HFF-Myc (cell line): ENCODE data around the gene TMEM116.

Experiments
- DNase-seq: peaks from one replicate; pipeline ENCODE4 v3.0.0-alpha.2; 2011; ENCODE audit warnings: low read depth; ENCODE audit errors: extremely low read depth
- H3K4me3 ChIP-seq: replicated peaks from 2 replicates; pipeline ENCODE4 v1.5.1; 2011; ENCODE audit warnings: low read depth, mild to moderate bottlenecking, control low read depth, low read length
- TF ChIP-seq, protein P1 (sequence below): IDR thresholded peaks from 2 replicates; pipeline ENCODE4 v1.5.1; 2012; ENCODE audit warnings: mild to moderate bottlenecking, low read depth, low read length, control low read depth; ENCODE audit errors: missing control alignments

TMEM116 gene

GRCh38 chr12:112031472-112031871 lies 18.5 kb upstream of the TMEM116 start:
- H3K4me3 ChIP-seq = no peak overlapping the region
- no peak for DNase-seq
- TF ChIP-seq, protein P1, sequence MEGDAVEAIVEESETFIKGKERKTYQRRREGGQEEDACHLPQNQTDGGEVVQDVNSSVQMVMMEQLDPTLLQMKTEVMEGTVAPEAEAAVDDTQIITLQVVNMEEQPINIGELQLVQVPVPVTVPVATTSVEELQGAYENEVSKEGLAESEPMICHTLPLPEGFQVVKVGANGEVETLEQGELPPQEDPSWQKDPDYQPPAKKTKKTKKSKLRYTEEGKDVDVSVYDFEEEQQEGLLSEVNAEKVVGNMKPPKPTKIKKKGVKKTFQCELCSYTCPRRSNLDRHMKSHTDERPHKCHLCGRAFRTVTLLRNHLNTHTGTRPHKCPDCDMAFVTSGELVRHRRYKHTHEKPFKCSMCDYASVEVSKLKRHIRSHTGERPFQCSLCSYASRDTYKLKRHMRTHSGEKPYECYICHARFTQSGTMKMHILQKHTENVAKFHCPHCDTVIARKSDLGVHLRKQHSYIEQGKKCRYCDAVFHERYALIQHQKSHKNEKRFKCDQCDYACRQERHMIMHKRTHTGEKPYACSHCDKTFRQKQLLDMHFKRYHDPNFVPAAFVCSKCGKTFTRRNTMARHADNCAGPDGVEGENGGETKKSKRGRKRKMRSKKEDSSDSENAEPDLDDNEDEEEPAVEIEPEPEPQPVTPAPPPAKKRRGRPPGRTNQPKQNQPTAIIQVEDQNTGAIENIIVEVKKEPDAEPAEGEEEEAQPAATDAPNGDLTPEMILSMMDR = no peak

DNA sequence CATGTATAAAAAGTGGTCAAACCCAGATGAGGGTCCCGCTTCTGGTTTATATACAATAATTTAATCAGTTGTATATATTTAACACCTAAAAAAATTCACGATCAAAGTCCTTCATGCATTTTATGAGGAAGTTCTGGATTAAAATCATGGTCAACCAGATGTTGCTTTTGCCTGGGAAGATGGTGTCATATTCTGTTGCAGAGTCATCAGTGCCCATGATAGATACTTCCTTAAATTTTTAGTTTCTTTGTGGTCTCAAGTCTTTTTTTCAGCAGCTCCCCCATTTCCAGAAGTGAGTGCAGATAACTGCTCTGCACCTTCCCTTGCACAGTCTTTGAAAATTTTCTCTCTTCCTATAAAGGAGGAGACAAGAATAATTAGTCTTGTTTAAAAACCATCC lies 16.3 kb upstream of the TMEM116 start:
- H3K4me3 ChIP-seq = no peak overlapping the region
- no peak for DNase-seq
- TF ChIP-seq, protein P1 = no peak

- DNase-seq = no peak
- H3K4me3 ChIP-seq = no peak overlapping the region
- TF ChIP-seq, protein P1 = no peak
These were observed 12.9 kb upstream of the TMEM116 start for GRCh38 chr12:112025808-112026375.

DNA sequence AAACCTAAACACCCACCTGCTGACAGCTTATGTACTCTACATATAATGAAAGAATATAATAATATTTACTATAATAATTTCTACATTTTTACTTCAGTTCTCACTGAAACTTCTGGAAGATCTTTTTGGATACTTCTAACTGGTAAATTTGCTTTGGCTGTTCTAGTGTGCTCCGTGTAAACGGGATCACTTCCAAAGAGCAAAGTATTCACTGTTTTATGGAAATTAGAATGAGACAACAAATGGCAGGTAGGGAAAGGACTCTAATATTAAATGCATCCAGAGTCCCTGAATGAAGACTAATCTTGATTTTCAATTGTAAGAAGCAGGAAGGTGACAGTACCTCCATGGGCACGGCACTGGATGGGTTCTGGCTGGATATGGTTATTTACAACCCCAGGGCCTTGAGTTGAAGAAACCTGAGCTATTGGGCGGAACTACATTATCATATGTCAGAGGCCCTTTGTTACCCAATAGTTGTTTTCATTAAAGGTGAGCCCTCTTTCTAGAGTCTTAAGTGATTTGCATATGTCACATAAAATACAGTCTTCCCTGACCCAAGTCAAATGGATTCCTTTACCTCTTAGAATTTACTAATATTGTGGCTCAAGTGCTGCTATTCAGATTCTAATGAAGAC lies 10.9 kb upstream of the TMEM116 start:
- DNase-seq = no peak
- no peak overlapping the region for H3K4me3 ChIP-seq
- TF ChIP-seq, protein P1 = no peak

- no peak for DNase-seq
- no peak overlapping the region for H3K4me3 ChIP-seq
- TF ChIP-seq, protein P1 = no peak
These were observed 9.5 kb upstream of the TMEM116 start for GRCh38 chr12:112022241-112023016.

DNA sequence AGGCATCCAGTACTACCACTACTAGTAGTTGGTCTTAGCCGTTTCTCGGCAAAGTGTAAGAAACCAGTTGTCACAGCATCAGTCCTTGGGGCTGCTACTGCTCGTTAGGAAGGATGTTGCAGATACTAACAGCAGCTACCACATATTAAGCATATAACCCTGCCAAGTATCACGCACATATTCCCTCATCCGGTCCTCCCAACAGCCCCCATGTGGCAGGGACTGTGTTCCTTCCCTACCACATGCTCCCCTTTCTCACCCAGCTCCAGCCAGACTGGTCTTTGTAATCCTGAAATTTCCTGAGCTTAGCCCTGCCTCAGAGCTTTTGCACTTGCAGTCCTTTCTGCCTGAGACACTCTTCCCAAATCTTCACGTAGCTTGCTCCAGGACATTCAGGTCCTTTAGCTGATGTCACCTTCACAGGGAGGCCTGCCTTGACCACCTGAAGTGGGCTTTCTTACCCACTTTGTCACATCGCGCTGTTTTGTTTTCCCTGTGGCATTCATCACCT lies 8.0 kb upstream of the TMEM116 start:
- no peak for DNase-seq
- TF ChIP-seq, protein P1 = no peak
- no peak overlapping the region for H3K4me3 ChIP-seq
